Activated CD4-positive, alpha-beta T cell treated with anti-CD3 and anti-CD28 coated beads, Interleukin-2, amount 10 ng/mL, durations not matched to agents 7 days and 5 days (primary cell): ENCODE results near the gene SIN3A. TPM values are rescaled to one million over a fixed set of nuclear protein-coding genes. Genes with fewer than 3 reads are reported as not detected.
A peak's percentile ranks its signal among the peaks of the same experiment; 100 is the strongest.
"Not testable (repeated sequence)": the region's sequence is repeated elsewhere in the genome, so short reads cannot be mapped to it uniquely, and the experiment has no call there.

ENCODE experiments used
- CTCF ChIA-PET: fragments of 350-600 bp; sonication (Branson Sonifier 250); formaldehyde crosslinking; loops from one replicate; lab custom pipeline; 2021; ENCODE audit warnings: antibody characterized with exemption; lab: Charles Lee
- POLR2A ChIA-PET: fragments of 350-600 bp; sonication (Branson Sonifier 250); formaldehyde crosslinking; loops from one replicate; lab custom pipeline; 2021; ENCODE audit warnings: antibody characterized with exemption; lab: Charles Lee
- DNase-seq: peaks from one replicate; pipeline ENCODE4 v3.0.0-alpha.2; 2020
- H3K27ac Mint-ChIP-seq: one replicate; pipeline ENCODE4 v1.8.0; 2021; ENCODE audit warnings: mild to moderate bottlenecking, moderate library complexity, mixed read lengths
- H3K27me3 Mint-ChIP-seq: one replicate; pipeline ENCODE4 v1.8.0; 2021; ENCODE audit warnings: mixed read lengths
- H3K36me3 Mint-ChIP-seq: one replicate; pipeline ENCODE4 v1.8.0; 2021; ENCODE audit warnings: low read depth, mixed read lengths
- H3K4me1 Mint-ChIP-seq: one replicate; pipeline ENCODE4 v1.8.0; 2021; ENCODE audit warnings: mixed read lengths
- H3K4me3 Mint-ChIP-seq: one replicate; pipeline ENCODE4 v1.8.0; 2021; ENCODE audit warnings: mild to moderate bottlenecking, moderate library complexity, mixed read lengths
- H3K9me3 Mint-ChIP-seq: one replicate; pipeline ENCODE4 v1.8.0; 2021; ENCODE audit warnings: mixed read lengths
- total RNA-seq, 2 experiments: library from RNA; stranded (reverse); gene quantifications; one replicate each; pipeline ENCODE4 v1.2.3, GENCODE V29; 2021

The SIN3A gene
- total RNA-seq, 2 experiments from 2014 or later, result 106 to 115 TPM

DNA sequence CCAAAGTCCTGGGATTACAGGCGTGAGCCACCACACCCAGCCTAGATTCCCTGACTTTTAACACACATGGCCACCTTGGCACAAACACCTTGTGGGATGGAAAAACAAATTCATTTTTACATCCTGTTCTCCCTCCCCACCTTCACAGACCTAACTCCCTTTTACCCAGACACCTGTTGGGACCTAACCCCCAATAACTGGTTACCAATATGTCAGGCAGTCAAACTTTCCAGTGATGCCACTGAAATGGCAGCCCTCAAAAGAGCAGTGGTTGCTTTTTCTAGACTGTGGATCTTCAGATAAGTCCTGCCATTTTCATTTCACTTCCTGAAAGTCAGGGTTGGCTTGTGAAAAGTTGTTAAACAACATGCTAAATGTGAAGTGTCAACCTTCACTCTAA lies 34.9 kb downstream of the SIN3A start:
- H3K9me3 Mint-ChIP-seq, result no peaks in the 10 kb centered on the region
- H3K4me1 Mint-ChIP-seq, result peaks cover 14% of the 10 kb centered on the region
- no peak for DNase-seq
- ChIA-PET CTCF (interaction anchor here (0.6 to 0.7 kb wide), 2 partner anchors 29 to 30 kb away, joined by 3 read pairs; no protein-coding TSS in a partner anchor), POLR2A (no interaction called here)
- H3K36me3 Mint-ChIP-seq, result peaks cover 45% of the 10 kb centered on the region
- H3K27ac Mint-ChIP-seq, result peak overlapping the region; percentile 36
- no peak overlapping the region for H3K4me3 Mint-ChIP-seq
- H3K27me3 Mint-ChIP-seq, result no peaks in the 10 kb centered on the region

DNA sequence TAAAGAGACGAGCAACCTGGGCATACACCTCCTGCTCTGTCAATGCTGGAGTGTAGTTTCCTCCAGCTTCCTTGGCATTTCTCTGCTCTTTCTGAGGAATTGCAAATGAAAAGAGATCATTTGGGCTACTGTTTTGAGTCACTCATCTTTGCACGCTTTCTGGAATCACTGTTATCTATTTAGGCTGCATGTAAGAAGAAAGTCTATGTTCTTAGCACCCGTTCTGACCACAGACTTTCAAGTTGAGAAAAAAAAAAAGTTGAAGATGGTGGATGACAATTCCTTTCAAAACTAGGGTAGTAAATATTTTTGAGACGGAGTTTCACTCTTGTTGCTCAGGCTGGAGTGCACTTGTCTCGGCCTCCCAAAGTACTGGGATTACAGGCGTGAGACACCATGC lies 41.3 kb downstream of the SIN3A start:
- H3K36me3 Mint-ChIP-seq, result peaks cover 76% of the 10 kb centered on the region
- H3K4me1 Mint-ChIP-seq, result peaks cover 19% of the 10 kb centered on the region
- H3K9me3 Mint-ChIP-seq, result no peaks in the 10 kb centered on the region
- H3K4me3 Mint-ChIP-seq, result no peak overlapping the region
- no peaks in the 10 kb centered on the region for H3K27me3 Mint-ChIP-seq
- H3K27ac Mint-ChIP-seq, result no peak overlapping the region
- DNase-seq, result no peak
- CTCF ChIA-PET, result interaction anchor here (1.6 kb wide), 1 partner anchor 44 kb away, joined by 5 read pairs; no protein-coding TSS in a partner anchor
- POLR2A ChIA-PET, result no interaction called here

DNA sequence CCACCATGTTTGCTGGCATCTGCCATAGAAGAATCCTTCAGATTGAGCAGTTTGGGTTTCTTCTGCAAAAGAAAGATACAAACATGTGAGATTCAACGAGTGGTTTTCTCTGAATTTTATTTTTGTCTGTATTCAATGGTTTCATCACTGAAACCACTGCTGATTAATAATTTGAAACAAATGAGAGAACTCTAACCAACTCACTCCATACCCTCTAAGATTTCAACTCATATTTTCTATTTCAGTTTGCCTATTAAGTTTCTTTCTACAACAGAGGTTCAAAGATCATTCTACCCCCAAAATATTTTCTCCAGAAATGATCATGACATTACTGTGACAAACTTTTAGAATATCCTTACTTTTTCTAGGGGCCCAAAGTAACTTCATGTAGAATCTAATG lies 44.4 kb downstream of the SIN3A start:
- no peak overlapping the region for H3K27ac Mint-ChIP-seq
- CTCF ChIA-PET, result interaction anchor here (0.6 to 0.7 kb wide), 3 partner anchors 12 to 182 kb away, joined by 3 to 4 read pairs (median 3); no protein-coding TSS in a partner anchor
- POLR2A ChIA-PET, result no interaction called here

DNA sequence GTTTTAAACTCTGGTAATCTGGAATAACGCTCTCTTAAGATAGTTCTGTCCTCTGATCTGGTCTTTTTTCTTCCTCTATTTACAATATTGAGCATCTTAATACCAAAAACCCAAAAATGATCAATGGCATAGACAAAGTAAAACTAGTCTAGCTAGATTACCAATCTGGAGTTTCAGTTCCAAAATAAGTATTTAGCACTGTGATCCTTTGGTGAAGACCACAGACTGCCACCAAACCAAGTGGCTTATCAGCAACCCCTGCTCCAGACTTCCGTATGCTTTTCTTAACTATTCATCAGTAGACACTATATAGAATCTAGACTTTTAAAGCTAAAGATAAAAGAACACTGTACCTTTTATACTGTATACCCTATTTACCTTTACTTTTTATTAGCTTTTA lies 47.6 kb downstream of the SIN3A start:
- Mint-ChIP-seq H3K36me3 (peaks cover 58% of the 10 kb centered on the region), H3K4me1 (peaks cover 13% of the 10 kb centered on the region), H3K9me3 (no peaks in the 10 kb centered on the region), H3K27me3 (no peaks in the 10 kb centered on the region), H3K27ac (no peak overlapping the region), H3K4me3 (no peak overlapping the region)
- POLR2A ChIA-PET, result no interaction called here
- CTCF ChIA-PET, result interaction anchor here (1.6 kb wide), 1 partner anchor 9 kb away, joined by 8 read pairs; no protein-coding TSS in a partner anchor
- no peak for DNase-seq

More for the DNA sequence above, 44.4 kb downstream of the SIN3A start:
- H3K4me1 Mint-ChIP-seq, result peaks cover 17% of the 10 kb centered on the region
- no peaks in the 10 kb centered on the region for H3K9me3 Mint-ChIP-seq
- no peak overlapping the region for H3K4me3 Mint-ChIP-seq
- H3K36me3 Mint-ChIP-seq, result peaks cover 66% of the 10 kb centered on the region
- H3K27me3 Mint-ChIP-seq, result no peaks in the 10 kb centered on the region
- no peak for DNase-seq

DNA sequence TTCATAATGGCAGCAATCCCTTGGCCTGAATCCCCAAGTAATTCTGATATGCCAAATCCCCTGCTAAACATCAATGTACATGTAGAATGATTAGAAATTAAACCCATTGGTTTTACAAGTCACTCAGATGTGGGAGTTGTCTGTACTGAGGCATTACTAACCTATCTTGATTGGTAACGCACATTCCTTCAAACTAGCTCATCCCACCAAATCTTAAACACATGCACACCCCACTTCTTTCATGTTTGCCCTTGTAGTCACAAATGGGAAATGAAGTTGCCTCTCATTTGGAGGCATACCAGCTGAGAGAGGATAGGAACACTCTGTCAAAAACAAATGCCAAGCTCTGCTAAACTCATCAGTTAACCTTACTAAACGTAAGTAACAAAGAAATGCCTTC lies 54.0 kb downstream of the SIN3A start:
- no peak overlapping the region for H3K27ac Mint-ChIP-seq
- H3K4me1 Mint-ChIP-seq, result peaks cover 6% of the 10 kb centered on the region
- H3K9me3 Mint-ChIP-seq, result no peaks in the 10 kb centered on the region
- POLR2A ChIA-PET, result no interaction called here
- DNase-seq, result no peak
- H3K27me3 Mint-ChIP-seq, result no peaks in the 10 kb centered on the region
- H3K4me3 Mint-ChIP-seq, result no peak overlapping the region
- CTCF ChIA-PET, result interaction anchor here (1.1 kb wide), 1 partner anchor 10 kb away, joined by 3 read pairs; no protein-coding TSS in a partner anchor
- H3K36me3 Mint-ChIP-seq, result peaks cover 59% of the 10 kb centered on the region

DNA sequence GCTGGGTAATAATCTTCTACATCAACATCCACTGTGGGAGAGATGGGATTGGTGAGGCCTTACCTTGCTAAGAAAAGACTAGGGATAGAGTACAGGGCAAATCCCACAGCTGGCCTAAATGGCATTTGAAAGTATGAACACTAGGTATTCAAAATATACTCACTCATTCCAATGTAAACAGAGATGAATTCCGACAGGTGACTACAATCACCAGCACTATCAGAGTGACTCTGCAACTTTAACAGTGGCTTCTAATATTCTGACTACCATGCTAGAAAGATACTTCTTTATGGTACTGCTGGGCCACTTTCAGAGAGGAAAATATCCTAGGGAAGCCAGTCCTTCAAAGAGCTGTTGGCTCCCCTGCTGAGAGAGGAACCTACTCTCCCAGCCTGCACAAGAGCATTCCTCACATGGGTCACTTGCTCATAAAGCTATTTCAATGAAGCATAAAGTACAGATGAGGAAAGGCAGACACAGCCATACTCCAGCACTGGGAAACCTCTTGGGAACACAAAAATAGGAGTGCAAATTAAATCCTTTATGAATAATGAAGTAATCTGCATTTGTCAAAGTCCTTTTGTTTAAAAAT lies 61.6 kb downstream of the SIN3A start:
- H3K27ac Mint-ChIP-seq, result no peak overlapping the region
- peaks cover 14% of the 10 kb centered on the region for H3K4me1 Mint-ChIP-seq
- DNase-seq, result no peak
- peaks cover 63% of the 10 kb centered on the region for H3K36me3 Mint-ChIP-seq
- H3K27me3 Mint-ChIP-seq, result no peaks in the 10 kb centered on the region
- no peak overlapping the region for H3K4me3 Mint-ChIP-seq
- no peaks in the 10 kb centered on the region for H3K9me3 Mint-ChIP-seq
- POLR2A ChIA-PET, result no interaction called here
- CTCF ChIA-PET, result interaction anchor here (0.6 to 1.0 kb wide), 3 partner anchors 14 to 513 kb away, joined by 3 read pairs; partner anchors contain the start of gene MAN2C1

DNA sequence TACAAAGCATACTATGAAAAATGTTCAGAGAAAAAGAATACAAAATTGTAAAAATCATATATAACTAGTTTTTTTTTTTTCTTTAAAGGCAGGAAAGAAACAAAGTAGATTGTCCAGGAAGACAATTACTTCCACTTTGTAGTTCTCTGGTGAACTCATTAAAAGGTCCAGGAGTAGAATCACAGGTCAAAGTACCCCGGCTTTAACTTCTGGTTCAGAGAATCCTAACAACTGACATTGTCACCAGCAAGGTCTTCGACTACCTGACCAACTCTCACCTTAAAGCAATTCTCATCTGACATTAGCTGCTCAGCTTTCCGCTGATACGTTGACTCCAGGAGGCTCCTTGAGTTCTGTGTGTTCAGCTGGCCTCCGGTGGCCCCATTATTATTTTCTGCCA lies 67.5 kb downstream of the SIN3A start:
- Mint-ChIP-seq H3K4me1 (peaks cover 14% of the 10 kb centered on the region), H3K36me3 (peaks cover 64% of the 10 kb centered on the region)
- H3K9me3 Mint-ChIP-seq, H3K27ac Mint-ChIP-seq, DNase-seq, H3K27me3 Mint-ChIP-seq, H3K4me3 Mint-ChIP-seq, POLR2A ChIA-PET: not testable (repeated sequence)
- CTCF ChIA-PET, result interaction anchor here (0.7 kb wide), 1 partner anchor 615 kb away, joined by 3 read pairs; no protein-coding TSS in a partner anchor

DNA sequence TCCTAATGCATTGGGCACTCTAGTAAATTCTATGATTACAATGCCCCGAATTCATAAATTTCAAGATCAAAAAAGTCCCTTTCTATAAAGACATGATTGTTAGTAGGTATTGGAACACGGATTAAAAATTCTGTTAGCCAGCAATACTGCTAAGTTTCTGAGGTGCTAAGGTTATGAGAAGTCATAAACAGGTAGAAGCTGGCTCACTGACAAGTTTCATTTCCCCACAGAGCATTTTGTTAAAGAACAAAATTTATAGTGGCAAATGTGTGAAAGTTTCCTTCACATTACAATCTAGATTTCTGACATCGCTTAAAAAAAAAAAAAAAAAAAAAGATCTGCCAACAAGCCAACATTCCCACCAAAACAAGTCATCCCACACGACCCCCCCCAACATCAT lies 70.7 kb downstream of the SIN3A start:
- Mint-ChIP-seq H3K4me3 (no peak overlapping the region), H3K36me3 (peaks cover 62% of the 10 kb centered on the region), H3K4me1 (peaks cover 4% of the 10 kb centered on the region), H3K27me3 (no peaks in the 10 kb centered on the region), H3K9me3 (no peaks in the 10 kb centered on the region), H3K27ac (no peak overlapping the region)
- ChIA-PET POLR2A (no interaction called here), CTCF (interaction anchor here (1.7 to 1.8 kb wide), 3 partner anchors 11 to 273 kb away, joined by 3 to 8 read pairs (median 5); partner anchors contain the start of gene MAN2C1)
- DNase-seq, result no peak

DNA sequence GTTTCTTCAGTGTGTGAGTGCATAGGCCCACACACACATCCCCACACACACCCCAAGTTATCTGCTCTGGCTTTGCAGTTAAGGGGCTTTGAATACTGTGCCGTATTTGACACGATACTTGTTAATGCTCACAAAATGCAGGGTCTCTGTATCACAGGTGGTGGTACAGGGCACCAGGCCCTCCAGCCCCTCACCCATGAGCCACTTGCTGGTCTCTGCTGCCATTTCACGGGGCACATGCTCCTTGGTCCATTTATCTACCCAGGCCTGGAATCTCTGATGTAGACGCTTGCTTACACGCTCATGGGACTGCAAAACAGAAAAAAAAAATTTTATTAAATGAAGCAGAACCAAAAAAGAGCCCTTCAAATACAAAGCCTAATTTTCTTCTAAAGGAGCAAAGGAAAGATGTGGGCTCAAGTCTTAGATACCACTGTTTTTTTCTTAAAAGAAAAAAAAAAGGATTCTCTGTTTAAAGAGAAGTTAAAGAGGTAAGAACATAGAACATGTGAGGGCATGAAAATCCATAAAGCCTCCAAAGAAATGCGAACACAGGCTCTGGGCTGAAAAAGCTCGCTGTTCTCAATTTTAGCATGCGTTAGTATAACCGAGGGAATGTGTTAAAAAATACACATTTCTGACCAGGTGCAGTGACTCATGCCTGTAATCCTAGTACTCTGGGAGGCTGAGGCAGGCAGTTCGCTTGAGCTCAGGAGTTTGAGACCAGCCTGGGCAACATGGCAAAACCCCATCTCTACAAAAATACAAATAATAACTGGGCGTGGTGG lies 79.4 kb downstream of the SIN3A start:
- Mint-ChIP-seq H3K27me3 (no peaks in the 10 kb centered on the region), H3K4me3 (no peak overlapping the region), H3K9me3 (no peaks in the 10 kb centered on the region), H3K27ac (no peak overlapping the region), H3K36me3 (peaks cover 56% of the 10 kb centered on the region), H3K4me1 (peaks cover 28% of the 10 kb centered on the region)
- no peak for DNase-seq
- ChIA-PET POLR2A (no interaction called here), CTCF (interaction anchor here (0.7 to 1.0 kb wide), 2 partner anchors 16 to 535 kb away, joined by 3 to 4 read pairs; no protein-coding TSS in a partner anchor)

DNA sequence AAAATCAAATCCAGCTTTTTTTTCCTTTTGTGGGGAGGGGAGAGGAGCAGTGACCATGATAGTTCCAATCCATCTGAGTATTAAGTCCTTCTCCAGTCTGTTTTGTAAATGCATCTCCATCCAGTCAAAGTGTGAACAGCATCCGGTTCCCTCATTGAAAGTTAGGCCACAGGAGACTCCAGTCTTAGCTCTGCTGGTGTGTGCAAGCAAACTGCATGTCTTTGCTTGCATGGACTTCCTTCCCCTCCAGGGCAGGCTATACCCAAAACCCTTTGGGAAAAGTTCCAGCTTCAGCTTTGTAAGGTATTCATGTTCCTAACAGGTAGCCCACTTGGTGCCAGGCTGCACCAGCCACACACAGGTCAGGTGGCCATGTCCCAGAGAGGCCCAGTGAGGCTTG lies 80.0 kb downstream of the SIN3A start:
- Mint-ChIP-seq H3K27ac (no peak overlapping the region), H3K36me3 (peaks cover 53% of the 10 kb centered on the region), H3K4me3 (no peak overlapping the region), H3K4me1 (peaks cover 33% of the 10 kb centered on the region), H3K9me3 (no peaks in the 10 kb centered on the region), H3K27me3 (no peaks in the 10 kb centered on the region)
- DNase-seq, result no peak
- ChIA-PET CTCF (interaction anchor here (0.7 to 1.2 kb wide), 2 partner anchors 19 to 535 kb away, joined by 3 to 4 read pairs; no protein-coding TSS in a partner anchor), POLR2A (interaction anchor here (0.6 to 1.1 kb wide), 2 partner anchors 82 to 269 kb away, joined by 3 read pairs; no protein-coding TSS in a partner anchor)

DNA sequence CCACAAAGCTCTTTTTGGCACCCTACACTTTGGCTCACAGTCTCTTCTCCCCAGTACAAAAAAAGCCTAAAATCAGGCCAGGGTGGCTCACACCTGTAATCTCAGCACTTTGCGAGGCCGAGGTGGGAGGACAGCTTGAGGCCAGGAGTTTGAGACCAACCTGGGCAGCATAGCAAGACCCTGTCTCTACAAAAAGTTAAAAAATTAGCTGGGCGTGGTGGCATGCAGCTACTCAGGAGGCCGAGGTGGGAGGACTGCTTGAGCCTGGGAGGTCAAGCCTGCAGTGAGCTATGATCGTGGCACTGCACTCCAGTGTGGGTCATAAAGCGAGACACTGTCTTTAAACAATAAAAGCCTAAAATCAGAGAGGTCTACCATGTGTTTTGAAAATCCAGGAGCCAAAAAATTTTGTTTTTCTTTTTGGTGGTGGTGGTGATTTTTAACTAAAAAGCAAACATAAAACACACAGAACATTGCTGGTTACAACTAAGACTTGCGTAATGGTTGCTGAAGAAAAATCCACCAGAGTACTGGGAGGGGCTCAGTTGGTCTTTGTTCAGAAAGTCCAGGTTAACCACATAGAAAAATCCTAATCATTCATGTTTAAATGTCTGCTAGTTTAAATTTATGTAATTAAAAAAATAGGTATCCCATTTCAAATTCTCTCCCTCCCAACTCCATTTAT lies 81.5 kb downstream of the SIN3A start:
- POLR2A ChIA-PET, result interaction anchor here (1.1 kb wide), 1 partner anchor 271 kb away, joined by 3 read pairs; no protein-coding TSS in a partner anchor
- H3K27ac Mint-ChIP-seq, result peak overlapping the region; percentile 95
- peak overlapping the region; percentile 83 for H3K4me3 Mint-ChIP-seq
- H3K4me1 Mint-ChIP-seq, result peaks cover 33% of the 10 kb centered on the region
- no peaks in the 10 kb centered on the region for H3K27me3 Mint-ChIP-seq
- H3K36me3 Mint-ChIP-seq, result peaks cover 42% of the 10 kb centered on the region
- CTCF ChIA-PET, result interaction anchor here (0.6 to 2.8 kb wide), 7 partner anchors 11 to 314 kb away, joined by 3 to 8 read pairs (median 4); no protein-coding TSS in a partner anchor
- no peak for DNase-seq
- H3K9me3 Mint-ChIP-seq, result no peaks in the 10 kb centered on the region

DNA sequence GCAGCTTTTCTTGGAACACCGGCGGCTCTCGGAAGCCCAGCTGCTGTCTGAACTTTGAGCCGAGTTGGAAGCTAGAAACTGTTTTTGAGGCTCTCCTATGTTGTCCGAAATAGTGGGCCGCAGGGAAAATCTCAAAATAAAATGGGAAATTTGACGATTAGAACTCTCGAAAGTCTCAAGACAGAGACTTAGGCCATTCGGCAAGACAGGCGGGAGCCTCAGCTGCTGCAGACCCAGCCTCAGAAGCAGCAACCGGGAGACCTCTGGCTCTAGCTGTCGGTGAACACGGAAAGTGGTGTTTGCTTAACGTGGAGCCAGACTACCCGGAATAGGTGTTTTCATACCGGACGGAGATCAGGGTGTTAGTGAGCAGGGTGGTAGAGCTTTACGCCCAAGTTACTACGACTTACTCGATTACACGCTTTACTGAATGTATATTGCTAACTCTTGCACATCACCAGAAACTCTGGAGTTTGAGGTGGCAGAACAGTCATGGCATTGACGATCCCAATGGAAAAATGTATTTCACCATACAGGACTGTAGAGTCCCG lies 82.7 kb downstream of the SIN3A start:
- POLR2A ChIA-PET, result interaction anchor here (1.0 kb wide), 1 partner anchor 770 kb away, joined by 3 read pairs; no protein-coding TSS in a partner anchor
- H3K4me1 Mint-ChIP-seq, result peaks cover 30% of the 10 kb centered on the region
- CTCF ChIA-PET, result interaction anchor here (0.8 to 2.8 kb wide), 21 partner anchors 8 to 313 kb away, joined by 3 to 21 read pairs (median 6); partner anchors contain the start of genes SIN3A and SNX33
- DNase-seq, result peak; percentile 29
- H3K36me3 Mint-ChIP-seq, result peaks cover 33% of the 10 kb centered on the region
- peak overlapping the region; percentile 83 for H3K4me3 Mint-ChIP-seq
- no peaks in the 10 kb centered on the region for H3K9me3 Mint-ChIP-seq
- H3K27me3 Mint-ChIP-seq, result no peaks in the 10 kb centered on the region
- peak overlapping the region; percentile 95 for H3K27ac Mint-ChIP-seq
